H4 (cell line): ENCODE results near the gene DENR. TPM values are rescaled to one million over a fixed set of nuclear protein-coding genes. Genes with fewer than 3 reads are reported as not detected.

Experiments used
- DNase-seq: peaks from one replicate; pipeline ENCODE4 v3.0.0-alpha.2; 2015; ENCODE audit warnings: low spot score
- total RNA-seq: library from RNA; depleted of rRNA; stranded (reverse); fragments of >200 nt; shearing (Covaris generic); gene quantifications from 2 replicates; pipeline ENCODE4 v1.2.3, GENCODE V29; 2014; rRNA removed

The DENR gene
- total RNA-seq, 1 experiment from 2014 or later = 55.4 TPM

- no peak for DNase-seq
Observed at GRCh38 chr12:122820138-122820537, 67.5 kb downstream of the DENR start.

Other genes starting within 250 kb of the DENR start
- gene RSRC2, start 225.9 kb upstream of the DENR start, total RNA-seq = 32.1 and 35.7 TPM in 2 replicates
- 17.9 and 31.4 TPM in 2 replicates for gene KNTC1, start 225.6 kb upstream of the DENR start, total RNA-seq
- gene HCAR2, start 49.5 kb upstream of the DENR start, total RNA-seq = 0.31 TPM in 1 of 2 replicates, not detected in the other
- gene HCAR3, start 36.0 kb upstream of the DENR start, total RNA-seq = not detected in 2 replicates
- not detected in 2 replicates for gene HCAR1, start 22.0 kb upstream of the DENR start, total RNA-seq
- 0.25 and 0.35 TPM in 2 replicates for gene CCDC62, start 21.7 kb downstream of the DENR start, total RNA-seq
- 22.0 and 25.6 TPM in 2 replicates for gene HIP1R, start 82.6 kb downstream of the DENR start, total RNA-seq
- 29.2 and 44.0 TPM in 2 replicates for gene VPS37B, start 143.3 kb downstream of the DENR start, total RNA-seq
- gene ABCB9, start 213.6 kb downstream of the DENR start, total RNA-seq = 6.5 and 19.3 TPM in 2 replicates
- 17.5 and 18.1 TPM in 2 replicates for gene OGFOD2, start 222.4 kb downstream of the DENR start, total RNA-seq
- gene ARL6IP4, start 227.9 kb downstream of the DENR start, total RNA-seq = 111 and 179 TPM in 2 replicates